ENCODE results near the gene SAT2.

GRCh38 chr17:7636163-7636562 lies 8.5 kb upstream of the SAT2 start:
- TF ChIP-seq POLR2A (IDR thresholded peaks at IDR 0.05), result no peak
- no peak for TF ChIP-seq CTCF (IDR thresholded peaks at IDR 0.05)

All from Peyer's patch (tissue), 4 donors.